OCI-LY7 (cell line): ENCODE data around the gene MACROH2A1.

Source experiments
- EZH2phosphoT487 ChIP-seq: fragments of 200-600 bp; sonication (generic); IDR thresholded peaks from 2 replicates; pipeline ENCODE4 v1.6.1; 2018; ENCODE audit warnings: low read depth, borderline replicate concordance, mild to moderate bottlenecking, mixed run types, antibody characterized with exemption, low read length, moderate library complexity, mixed read lengths
- TF ChIP-seq, protein P1 (sequence below): fragments of 200-600 bp; sonication (generic); conservative IDR thresholded peaks from 2 replicates; pipeline ENCODE4 v1.5.1; 2014; ENCODE audit warnings: mild to moderate bottlenecking, antibody characterized with exemption, low read length, moderate library complexity, mixed read lengths

DNA sequence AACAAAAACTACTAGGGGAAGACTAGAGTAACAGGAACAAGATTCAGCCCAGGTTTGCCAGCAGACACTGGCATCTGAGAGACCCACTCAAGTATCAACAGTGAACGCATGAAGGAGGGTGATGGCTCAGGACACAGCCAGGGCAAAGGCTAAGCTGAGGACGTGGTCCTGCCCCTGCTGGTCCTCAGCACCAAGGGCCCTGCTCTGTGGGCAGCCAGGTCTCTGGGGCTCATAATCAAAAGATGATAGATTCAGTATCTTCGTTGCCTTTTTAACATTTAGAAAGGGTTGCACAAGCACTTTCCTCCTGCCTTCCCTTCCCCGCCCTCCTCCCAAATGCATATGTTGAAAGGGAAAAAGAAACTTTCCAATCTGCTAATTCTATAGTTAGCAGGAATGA, 31.5 kb downstream of the MACROH2A1 start:
- TF ChIP-seq, protein P1, sequence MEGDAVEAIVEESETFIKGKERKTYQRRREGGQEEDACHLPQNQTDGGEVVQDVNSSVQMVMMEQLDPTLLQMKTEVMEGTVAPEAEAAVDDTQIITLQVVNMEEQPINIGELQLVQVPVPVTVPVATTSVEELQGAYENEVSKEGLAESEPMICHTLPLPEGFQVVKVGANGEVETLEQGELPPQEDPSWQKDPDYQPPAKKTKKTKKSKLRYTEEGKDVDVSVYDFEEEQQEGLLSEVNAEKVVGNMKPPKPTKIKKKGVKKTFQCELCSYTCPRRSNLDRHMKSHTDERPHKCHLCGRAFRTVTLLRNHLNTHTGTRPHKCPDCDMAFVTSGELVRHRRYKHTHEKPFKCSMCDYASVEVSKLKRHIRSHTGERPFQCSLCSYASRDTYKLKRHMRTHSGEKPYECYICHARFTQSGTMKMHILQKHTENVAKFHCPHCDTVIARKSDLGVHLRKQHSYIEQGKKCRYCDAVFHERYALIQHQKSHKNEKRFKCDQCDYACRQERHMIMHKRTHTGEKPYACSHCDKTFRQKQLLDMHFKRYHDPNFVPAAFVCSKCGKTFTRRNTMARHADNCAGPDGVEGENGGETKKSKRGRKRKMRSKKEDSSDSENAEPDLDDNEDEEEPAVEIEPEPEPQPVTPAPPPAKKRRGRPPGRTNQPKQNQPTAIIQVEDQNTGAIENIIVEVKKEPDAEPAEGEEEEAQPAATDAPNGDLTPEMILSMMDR = no peak
- no peak for TF ChIP-seq EZH2phosphoT487
